Measurements from ENCODE around the gene SEMA4C. TPM values are rescaled to one million over a fixed set of nuclear protein-coding genes. Genes with fewer than 3 reads are reported as not detected.

The SEMA4C gene
- total RNA-seq, 4 donors from 2014 or later: 10.4 to 27.1 (median 17.8) TPM

- no peak for TF ChIP-seq CTCF (IDR thresholded peaks at IDR 0.05; ENCODE audit: low read depth)
Observed at GRCh38 chr2:96810783-96811192, 59.1 kb downstream of the SEMA4C start.

GRCh38 chr2:96809951-96810782, 59.7 kb downstream of the SEMA4C start:
- TF ChIP-seq CTCF (IDR thresholded peaks at IDR 0.05; ENCODE audit: low read depth): no peak

Other genes starting within 250 kb of the SEMA4C start
- gene KANSL3, start 231.8 kb downstream of the SEMA4C start, total RNA-seq: 10 to 100 TPM; 34.7 to 65.0 (median 39.7) TPM
- gene FER1L5, start 227.3 kb downstream of the SEMA4C start, total RNA-seq: not detected
- gene LMAN2L, start 130.0 kb downstream of the SEMA4C start, total RNA-seq: 10 to 100 TPM; 14.6 to 18.1 (median 16.7) TPM
- gene CNNM4, start 109.2 kb downstream of the SEMA4C start, total RNA-seq: 1 to 10 TPM; 2.0 to 3.7 (median 2.7) TPM
- gene CNNM3, start 53.8 kb downstream of the SEMA4C start, total RNA-seq: 10 to 100 TPM in 1 of 4 donors, 1 to 10 TPM in 3; 4.4 to 21.1 (median 8.5) TPM
- 1 to 10 TPM in 3 of 4 donors, not detected in 1; 1.7 to 4.3 (median 2.9) TPM for gene ANKRD23, start 26.1 kb downstream of the SEMA4C start, total RNA-seq
- gene ANKRD39, start 12.1 kb downstream of the SEMA4C start, total RNA-seq: 10 to 100 TPM in 1 of 4 donors, 1 to 10 TPM in 3; 6.7 to 12.3 (median 8.4) TPM
- 1 to 10 TPM in 2 of 4 donors, not detected in 2; 1.8 to 4.3 TPM for gene FAM178B, start 116.5 kb upstream of the SEMA4C start, total RNA-seq
- gene FAHD2B, start 224.8 kb upstream of the SEMA4C start, total RNA-seq: 10 to 100 TPM in 2 of 4 donors, 1 to 10 TPM in 2; 3.1 to 19.6 (median 8.8) TPM
- 10 to 100 TPM; 36.0 to 46.0 (median 40.4) TPM for gene ANKRD36, start 243.1 kb upstream of the SEMA4C start, total RNA-seq